Ecto neural progenitor cell (in vitro differentiated cells): Measurements from ENCODE around the gene GCLM.
A peak's percentile ranks its signal among the peaks of the same experiment; 100 is the strongest.
"Not testable (repeated sequence)": the region's sequence is repeated elsewhere in the genome, so short reads cannot be mapped to it uniquely, and the experiment has no call there.

Experiments used
- DNase-seq: peaks from one replicate; pipeline ENCODE4 v3.0.0-alpha.2; 2018; ENCODE audit warnings: low spot score

GCLM gene

GRCh38 chr1:93888900-93889299 lies 20.3 kb downstream of the GCLM start:
- no peak for DNase-seq

GRCh38 chr1:93882269-93882668 lies 27.0 kb downstream of the GCLM start:
- no peak for DNase-seq

DNA sequence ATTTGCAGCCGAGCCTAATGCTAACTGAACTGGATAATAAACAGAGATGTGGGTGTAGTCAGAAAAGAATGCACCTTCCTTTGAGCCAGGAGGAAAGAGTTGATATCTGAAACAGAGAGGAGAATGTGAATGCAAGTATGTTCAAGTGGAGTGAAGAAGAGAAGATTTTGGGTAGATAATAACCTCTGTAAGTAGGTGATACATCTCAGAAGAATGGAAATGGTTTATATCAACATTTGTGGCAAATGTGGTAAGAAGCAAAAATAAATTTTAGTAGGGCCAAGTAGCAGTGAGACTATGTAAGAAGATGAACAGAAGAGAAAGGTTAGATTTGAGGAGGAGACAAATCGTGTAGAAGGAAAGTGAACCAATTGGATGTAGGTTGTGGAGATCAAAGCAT lies 28.5 kb downstream of the GCLM start:
- DNase-seq: no peak

- peak; percentile 94 for DNase-seq
Observed at GRCh38 chr1:93878889-93879586, 30.2 kb downstream of the GCLM start, which contains the start of gene DNTTIP2. Gene DNTTIP2 (minus strand): TSS chr1:93879206. CDS start chr1:93879148, 58 bp downstream.

GRCh38 chr1:93878501-93878888 lies 30.7 kb downstream of the GCLM start:
- no peak for DNase-seq

GRCh38 chr1:93877529-93877928 lies 31.7 kb downstream of the GCLM start:
- no peak for DNase-seq

DNA sequence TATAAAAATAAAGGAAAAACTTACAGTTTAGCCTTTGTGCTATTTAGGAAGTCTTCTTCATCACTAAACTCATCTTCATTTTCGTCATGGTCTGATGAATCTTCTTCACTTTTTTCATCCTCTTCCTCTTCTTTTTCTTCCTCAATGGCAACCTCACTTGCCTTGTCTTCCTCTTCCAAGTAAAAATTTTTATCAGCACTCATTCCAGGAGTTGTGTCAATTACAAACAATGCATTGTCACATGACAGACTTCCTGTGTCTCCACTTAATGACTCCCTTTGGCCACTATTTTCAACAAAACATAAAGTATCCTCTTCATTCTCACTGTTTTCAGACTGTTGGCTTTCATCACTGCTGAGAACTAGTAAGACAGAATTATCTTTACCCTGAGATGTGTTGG lies 33.0 kb downstream of the GCLM start:
- no peak for DNase-seq

GRCh38 chr1:93874025-93874651 lies 35.1 kb downstream of the GCLM start:
- no peak for DNase-seq

DNA sequence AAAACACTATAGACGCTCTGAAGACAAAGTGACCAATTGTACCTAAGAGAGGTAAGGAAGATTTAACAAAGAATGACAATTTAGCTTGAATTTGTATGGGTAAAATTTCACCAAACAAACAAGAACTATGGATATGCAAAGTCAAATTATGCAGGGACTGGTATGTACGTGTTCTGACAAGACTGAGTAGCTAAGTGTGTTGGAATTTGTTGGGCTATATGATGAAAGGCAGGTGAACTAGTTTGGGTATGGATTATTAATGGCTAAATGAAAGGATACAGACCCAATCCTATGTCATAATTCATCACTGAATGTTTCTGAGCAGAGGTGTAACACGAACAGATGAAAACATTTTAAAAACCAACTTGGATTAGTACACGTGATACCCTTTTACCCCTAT lies 37.9 kb downstream of the GCLM start:
- no peak for DNase-seq

- no peak for DNase-seq
Observed at GRCh38 chr1:93869653-93870052, 39.6 kb downstream of the GCLM start.

GRCh38 chr1:93868492-93868891 lies 40.7 kb downstream of the GCLM start:
- not testable (repeated sequence) for DNase-seq

DNA sequence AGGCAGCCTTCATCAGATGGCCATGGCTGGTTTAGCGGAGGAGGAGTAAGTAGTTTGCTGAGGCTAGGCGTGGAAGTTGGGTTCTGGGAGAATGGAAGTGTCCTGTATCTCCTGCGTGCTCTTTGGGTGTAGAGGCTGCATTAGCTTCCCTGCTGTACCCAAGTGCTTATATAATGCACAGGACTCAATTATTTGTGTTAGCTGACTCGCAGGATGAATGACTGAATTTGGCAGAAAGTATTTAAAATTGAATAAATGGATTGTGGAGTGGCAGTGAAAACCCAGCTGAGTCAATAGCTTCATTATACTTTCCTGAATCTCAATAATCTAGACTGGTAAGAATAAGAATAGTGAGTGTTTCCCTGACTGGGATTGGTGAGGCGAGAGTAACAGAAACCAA lies 44.0 kb downstream of the GCLM start:
- no peak for DNase-seq

GRCh38 chr1:93864175-93864574 lies 45.1 kb downstream of the GCLM start:
- DNase-seq: no peak

DNA sequence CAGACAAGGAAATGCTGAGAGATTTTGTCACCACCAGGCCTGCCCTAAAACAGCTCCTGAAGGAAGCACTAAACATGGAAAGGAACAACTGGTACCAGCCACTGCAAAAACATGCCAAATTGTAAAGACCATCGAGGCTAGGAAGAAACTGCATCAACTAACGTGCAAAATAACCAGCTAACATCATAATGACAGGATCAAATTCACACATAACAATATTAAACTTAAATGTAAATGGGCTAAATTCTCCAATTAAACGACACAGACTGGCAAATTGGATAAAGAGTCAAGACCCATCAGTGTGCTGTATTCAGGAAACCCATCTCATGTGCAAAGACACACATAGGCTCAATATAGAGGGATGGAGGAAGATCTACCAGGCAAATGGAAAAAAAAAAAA lies 51.6 kb downstream of the GCLM start:
- DNase-seq: not testable (repeated sequence)

- not testable (repeated sequence) for DNase-seq
Observed at GRCh38 chr1:93855983-93856382, 53.2 kb downstream of the GCLM start.

DNA sequence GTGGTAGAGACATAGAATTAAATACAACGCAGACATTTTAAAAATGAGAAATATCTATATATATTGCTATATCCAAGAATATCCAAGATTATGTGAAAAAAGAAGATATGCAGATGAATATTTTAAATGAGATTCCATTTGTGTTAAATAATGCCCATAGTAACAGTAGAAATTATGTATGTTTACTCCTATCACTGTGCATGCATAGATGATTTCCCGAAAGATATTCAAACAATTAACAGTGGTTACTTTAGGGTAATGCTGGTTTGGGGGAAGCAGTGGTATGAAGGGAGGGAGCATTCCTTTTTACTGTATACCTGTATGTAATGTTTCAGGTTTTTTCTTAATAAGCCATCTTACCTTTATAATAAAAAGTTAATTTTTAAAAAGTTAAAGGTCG lies 55.3 kb downstream of the GCLM start:
- no peak for DNase-seq

DNA sequence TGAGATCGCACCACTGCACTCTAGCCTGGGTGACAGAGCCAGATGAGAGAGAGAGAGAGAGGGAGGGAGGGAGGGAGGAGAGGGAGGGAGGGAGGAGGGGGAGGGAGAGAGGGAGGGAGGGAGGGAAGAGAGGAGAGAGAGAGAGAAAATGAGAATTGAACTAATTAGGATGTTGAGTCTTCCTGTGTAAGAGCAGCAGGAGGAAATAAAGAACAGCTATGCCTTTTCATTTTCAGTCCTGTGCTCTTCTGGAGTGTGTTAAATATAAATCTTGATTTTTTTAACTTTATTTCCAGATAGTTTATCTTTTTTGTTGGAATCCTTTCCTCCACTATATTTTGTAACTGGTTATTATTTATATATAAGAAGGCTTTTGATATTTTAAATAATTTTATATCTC lies 57.4 kb downstream of the GCLM start:
- no peak for DNase-seq

- DNase-seq: no peak
Observed at GRCh38 chr1:93851327-93851712, 57.9 kb downstream of the GCLM start.

DNA sequence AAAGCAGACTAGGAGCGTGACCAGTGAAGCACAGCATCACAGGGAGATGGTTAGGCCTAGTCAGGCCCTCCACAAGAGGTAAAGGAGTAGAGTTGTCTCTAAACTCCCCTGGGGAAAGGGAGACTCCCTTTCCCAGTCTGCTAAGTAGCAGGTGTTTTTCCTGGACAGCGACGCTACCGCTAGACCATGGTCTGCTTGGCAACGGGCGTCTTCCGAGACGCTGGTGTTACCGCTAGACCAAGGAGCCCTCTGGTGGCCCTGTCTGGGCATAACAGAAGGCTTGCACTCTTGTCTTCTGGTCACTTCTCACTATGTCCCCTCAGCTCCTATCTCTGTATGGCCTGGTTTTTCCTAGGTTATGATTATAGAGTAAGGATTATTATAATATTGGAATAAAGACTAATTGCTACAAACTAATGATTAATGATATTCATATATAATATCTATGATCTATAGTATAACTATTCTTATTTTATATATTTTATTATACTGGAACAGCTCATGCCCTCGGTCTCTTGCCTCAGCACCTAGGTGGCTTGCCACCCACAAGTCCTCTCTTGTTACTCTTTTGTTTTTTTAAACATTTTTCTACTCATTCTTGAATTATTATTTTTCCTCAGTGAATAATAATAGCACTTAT lies 58.4 kb downstream of the GCLM start:
- DNase-seq: peak; percentile 50

- DNase-seq: no peak
Observed at GRCh38 chr1:93848350-93848883, 60.8 kb downstream of the GCLM start.

- peak; percentile 80 for DNase-seq
Observed at GRCh38 chr1:93847811-93848288, 61.4 kb downstream of the GCLM start.

DNA sequence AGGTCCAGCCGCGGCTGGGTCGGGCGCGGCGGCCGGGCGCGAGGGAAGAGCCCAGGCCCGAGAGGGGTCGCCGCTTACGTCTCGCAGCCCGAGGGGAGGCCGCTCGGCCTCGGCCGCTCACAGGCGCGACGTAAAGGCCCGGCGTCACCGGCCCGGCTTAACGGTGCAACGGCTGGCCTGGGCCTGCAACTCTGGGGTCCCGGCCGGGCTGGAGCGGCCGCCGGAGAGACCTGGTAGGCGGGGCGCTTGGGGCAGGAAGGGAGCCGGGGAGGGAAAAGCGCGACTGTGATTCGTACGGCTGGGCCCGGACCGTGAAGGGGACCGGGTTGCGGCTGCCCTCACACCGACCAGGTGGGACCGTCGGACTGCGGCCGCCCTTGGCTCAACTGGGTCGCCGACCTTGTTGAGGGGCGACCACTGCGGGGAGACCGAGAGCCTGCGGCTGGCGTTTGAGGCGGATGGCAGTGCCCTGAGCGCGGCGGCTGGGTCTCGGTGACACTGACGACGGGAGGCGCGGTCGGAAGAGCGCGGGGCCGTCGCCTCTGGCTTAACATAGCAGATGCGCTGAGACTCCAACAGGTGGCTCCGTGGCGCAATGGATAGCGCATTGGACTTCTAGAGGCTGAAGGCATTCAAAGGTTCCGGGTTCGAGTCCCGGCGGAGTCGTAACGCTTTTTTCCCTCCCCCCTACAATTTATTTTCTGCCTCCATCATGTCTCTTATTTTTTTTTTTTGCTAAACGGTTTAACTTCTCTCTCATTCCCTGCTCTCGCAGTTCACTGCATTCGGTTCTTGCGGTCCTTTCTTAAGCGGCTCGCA lies 62.0 kb downstream of the GCLM start:
- peak; percentile 95 for DNase-seq
